ENCODE data around the gene GGT6.

- no peak for TF ChIP-seq POLR2AphosphoS5 (IDR thresholded peaks at IDR 0.05; ENCODE audit: low read depth, low read length)
- TF ChIP-seq CTCF (IDR thresholded peaks at IDR 0.05), result no peak
Observed at GRCh38 chr17:4511199-4511932, 49.0 kb downstream of the GGT6 start.

All from SK-N-SH (cell line).